HG02884 (cell line): ENCODE data around the gene IER5.
"Not testable (repeated sequence)": the region's sequence is repeated elsewhere in the genome, so short reads cannot be mapped to it uniquely, and the experiment has no call there.

ENCODE experiments used
- ATAC-seq: cut with Tn5 transposase; IDR thresholded peaks from one replicate; pipeline ENCODE4 v1.9.1; 2021; ENCODE audit warnings: mild to moderate bottlenecking, moderate library complexity; ENCODE audit not compliant: unreplicated experiment

The IER5 gene

DNA sequence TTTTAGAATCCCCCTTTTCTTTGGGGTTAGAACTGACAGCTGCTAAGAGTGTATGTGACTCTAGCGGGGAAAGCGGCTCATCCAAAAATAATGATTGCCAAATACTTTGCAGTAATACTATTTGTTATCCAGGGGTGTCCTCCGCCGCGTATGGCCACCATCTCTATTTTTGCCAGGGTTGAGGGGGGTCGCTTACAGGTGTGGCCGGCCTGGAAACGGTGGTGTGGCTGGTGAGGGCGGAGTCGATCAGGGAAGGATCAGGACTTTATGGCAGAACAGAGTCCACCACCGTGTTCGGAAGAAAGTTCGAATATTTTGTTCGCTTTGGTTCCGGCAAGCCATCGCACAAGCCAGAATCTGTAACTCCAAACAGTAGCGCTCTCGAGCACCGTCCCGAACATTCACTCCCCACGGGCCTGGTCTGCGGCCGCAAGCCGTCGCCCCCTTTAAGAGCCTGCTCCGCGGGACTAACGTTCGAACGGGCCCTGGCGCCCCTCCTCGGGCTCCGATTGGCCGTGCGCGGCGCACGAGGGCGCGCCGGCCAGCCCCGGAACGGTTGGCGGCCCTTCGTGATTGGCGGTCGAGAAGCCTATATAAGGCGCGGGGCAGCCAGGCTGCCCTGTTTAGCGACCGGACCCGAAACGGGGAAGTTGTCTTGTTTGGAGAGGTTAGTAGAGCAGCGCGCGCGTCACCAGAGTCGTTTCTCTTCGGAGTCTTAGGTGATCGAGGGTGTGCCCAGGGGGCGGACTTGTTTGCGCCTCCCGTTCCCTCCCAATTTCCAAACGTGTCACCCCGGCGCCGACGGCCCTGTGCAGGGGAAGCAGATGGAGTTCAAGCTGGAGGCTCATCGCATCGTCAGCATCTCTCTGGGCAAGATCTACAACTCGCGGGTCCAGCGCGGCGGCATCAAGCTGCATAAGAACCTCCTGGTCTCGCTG lies at the start of gene IER5:
Gene IER5 (plus strand): TSS at position 622 of the 938 bp plus-strand sequence. CDS start 203 bp downstream, at position 825.
- peak; percentile 62 for ATAC-seq

DNA sequence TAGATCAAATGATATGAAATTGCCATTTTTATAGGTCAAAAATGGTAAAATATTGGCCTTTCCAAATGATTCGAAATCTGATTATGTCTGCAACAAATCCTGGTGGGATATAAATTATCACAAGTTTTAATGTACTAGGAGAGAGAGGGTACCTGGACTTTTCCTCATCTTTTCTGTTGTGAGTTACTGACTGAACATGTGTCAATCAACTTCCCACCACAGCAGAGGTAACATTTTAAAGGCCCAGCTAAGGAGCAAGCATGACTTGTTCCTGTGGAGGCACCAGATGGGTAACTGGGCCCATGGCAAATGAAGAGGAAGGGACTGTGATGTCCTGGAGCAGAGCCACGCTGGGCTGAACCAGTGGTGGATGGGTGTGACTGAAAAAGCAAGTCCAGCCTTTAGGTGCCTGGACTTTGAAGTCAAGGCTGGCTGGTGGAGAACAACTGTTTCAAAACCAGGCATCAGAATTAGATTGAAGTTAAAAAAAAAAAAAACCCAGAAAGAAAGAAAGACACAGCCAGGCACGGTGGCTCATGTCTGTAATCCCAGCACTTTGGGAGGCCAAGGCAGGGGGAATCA lies 48.1 kb upstream of the IER5 start:
- no peak for ATAC-seq

DNA sequence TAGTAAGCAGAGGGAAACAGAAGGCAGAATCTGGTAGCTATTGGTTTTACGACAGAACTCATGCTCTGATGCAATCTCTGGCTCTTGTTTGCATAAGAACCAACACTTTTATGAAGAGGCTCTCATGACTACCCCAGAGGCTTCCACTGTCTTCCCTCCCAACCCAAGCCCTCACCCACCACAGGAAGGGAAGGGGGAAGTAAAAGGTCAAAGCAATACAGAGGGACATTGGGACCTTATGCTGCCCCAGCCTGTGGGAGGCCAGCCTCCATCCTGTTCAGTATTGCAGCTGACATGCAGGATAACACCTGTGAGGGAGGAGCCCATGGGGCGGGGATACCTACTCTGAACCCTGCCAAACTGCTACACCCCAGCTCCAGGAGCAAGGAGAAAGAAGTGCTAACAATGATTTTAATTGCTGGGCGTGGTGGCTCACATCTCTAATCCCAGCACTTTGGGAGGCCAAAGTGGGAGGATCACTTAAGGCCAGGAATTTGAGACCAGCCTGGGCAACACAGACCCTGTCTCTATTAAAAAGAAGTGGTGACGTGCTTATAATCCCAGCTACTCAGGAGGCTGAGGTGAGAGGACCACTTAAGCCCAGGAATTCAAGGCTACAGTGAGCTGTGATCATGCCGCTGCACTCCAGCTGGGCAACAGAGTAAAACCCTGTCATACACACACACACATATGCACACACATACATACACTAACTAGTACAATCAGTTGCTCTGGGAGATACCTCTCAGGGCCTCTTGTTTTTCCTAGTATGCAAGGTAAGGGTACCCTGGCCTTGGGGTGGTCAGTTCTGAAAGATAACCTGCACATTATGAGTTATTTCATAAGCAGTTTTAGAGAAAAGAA lies 45.2 kb upstream of the IER5 start:
- no peak for ATAC-seq

DNA sequence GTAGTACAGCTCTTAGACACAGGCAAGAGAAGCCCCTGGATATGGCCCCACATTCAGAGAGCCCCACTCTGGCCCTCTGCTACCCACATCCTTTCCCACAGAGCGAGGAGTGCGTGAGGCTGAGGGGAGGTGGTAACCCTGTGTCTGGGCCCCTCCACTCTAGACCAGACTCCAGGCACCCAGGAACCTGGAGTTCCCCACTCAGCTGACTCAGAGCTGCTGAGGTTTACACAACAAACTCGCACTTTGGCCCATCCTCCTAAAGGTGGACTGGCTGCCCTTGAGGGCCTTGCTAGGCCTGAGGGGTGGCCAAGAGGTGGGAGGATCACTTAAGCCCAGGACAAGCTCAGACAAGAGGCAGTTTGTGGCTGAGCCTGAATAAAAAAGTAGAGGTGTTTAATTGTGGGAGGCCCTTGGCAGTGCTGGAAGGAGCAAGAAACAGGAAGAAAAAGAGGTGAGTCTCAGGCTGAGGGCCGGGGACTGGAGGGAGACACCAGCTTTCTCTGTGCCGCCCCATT lies 44.0 kb upstream of the IER5 start:
- peak; percentile 77 for ATAC-seq

DNA sequence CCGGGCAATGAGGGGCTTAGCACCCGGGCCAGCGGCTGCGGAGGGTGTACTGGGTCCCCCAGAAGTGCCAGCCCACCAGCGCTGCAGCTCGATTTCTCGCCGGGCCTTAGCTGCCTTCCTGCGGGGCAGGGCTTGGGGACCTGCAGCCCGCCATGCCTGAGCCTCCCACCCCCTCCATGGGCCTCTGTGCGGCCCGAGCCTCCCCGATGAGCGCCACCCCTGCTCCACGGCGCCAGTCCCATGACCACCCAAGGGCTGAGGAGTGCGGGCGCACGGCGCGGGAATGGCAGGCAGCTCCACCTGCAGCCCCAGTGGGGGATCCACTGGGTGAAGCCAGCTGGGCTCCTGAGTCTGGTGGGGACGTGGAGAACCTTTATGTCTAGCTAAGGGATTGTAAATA lies 42.6 kb upstream of the IER5 start:
- not testable (repeated sequence) for ATAC-seq

DNA sequence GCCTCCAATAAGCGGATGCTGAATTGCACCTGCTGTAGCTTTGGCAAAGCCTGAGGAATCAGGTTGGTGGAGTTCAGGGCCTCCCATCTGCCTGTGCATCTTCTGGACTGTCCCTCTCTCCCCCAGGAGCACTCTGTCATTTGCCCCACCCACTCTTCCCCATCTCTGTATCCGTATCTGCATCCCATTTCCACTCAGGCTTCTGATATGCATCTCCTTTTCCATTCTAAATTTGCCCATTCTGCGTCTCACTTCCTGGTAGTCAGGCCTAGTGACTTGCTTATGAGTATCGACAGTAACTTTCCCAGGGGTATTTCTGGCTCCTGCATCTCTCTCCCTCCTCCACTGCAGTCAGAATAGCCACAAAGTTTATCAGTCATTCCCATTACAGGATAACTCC lies 39.1 kb upstream of the IER5 start:
- ATAC-seq = no peak

DNA sequence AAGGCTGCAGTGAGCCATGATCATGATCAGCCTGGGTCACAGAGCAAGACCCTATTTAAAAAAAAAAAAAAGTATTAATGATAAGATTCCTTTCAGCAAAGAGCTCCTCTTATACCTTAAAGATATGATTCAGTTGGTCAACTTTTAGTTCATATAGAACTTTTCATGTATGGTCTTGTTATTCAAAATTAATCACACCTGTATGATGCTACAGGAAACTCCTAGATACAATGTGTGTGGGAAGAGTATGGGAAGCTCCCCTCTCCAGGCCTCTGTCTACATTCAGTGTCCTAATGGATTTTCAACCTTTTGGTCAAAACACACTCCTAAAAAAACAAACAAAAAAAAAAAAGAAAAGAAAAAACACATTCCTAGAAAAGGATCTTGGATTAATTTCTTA lies 37.6 kb upstream of the IER5 start:
- no peak for ATAC-seq

DNA sequence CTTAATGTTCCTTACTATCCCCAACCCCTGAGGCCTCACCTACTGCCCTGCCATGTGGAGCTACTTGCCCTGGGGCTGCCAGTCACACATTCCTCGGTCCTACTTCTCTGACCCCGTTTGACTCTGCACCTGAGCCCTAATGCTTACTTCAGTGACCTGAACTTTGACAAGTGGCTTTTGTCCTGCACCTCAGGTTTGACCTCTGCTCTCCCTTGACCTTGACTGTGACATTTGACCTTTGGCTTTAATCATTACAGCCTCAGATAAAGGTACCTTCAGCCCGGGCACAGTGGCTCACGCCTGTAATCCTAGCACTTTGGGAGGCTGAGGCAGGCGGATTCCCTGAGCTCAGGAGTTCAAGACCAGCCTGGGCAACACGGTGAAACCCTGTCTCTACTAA lies 31.9 kb upstream of the IER5 start:
- ATAC-seq = no peak

DNA sequence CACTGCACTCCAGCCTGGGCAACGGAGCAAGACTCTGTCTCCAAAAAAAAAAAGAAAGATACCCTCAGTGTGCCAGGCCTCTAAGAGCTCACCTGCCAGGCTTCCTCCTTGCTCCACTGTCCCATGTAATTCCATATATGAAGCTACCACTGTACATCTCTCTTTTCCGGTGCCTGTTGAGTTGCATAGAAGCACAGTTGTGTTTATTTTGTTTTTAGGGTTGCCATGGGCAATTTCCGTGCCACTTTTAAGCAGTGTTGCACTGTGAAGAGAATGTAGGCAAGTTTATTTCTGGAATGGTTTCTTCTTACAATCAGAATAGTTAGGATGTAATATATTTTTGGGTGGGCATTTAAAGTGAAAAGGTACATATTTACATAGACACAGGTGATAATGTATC lies 31.4 kb upstream of the IER5 start:
- no peak for ATAC-seq

DNA sequence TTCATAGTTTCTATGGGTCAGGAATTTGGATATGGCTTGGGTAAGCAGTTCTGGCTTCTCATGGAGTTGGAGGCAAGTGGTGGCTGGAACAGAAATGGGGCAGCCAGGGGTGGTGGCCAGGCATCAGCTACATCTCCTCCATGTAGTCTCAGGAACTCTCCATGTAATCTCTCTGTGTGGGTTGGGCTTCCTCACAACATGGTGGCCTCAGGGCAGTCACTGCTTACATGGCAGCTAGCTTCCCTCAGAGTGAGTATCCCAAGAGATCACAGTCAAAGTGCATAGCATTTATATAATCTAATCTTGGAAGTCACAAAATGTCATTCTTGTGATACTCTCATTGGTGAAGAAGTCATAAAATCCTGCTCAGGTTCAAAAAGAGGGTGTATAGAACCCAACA lies 29.1 kb upstream of the IER5 start:
- no peak for ATAC-seq

DNA sequence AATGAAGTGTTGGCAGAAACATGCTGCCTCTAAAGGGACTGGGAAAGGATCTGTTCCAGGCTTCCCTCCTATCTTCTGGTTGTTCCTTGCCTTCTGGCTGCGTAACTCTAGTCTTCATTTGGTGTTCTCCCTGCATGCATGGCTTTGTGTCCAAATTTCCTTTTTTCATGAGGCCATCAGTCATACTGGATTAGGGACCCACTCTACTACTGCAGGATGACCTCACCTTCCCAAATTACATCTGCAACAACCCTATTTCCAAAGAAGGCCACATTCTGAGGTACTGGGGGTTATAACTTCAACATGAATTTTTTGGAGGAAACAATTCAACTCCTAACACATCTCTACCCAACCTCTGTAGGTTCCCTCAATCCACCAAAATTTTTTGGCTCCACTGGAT lies 28.4 kb upstream of the IER5 start:
- no peak for ATAC-seq

DNA sequence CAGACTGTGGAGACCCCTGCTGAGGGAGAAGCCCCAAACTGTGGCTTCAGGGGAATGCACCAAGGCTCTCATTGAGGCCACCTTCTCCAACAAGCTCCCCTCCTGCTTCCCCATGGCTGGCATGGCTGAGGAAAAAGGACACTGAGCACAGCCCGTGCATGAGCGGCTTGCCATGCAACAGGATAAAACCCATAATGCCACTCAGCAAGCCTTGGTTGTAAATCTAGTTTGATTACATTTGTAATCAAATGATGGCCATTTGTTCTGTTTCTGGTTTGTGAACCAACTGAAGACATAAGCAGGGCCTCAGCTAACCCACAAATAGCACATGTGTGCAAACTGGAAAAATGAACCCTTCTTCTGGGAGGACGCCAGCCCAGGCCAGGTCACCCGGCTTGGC lies 27.6 kb upstream of the IER5 start:
- not testable (repeated sequence) for ATAC-seq

DNA sequence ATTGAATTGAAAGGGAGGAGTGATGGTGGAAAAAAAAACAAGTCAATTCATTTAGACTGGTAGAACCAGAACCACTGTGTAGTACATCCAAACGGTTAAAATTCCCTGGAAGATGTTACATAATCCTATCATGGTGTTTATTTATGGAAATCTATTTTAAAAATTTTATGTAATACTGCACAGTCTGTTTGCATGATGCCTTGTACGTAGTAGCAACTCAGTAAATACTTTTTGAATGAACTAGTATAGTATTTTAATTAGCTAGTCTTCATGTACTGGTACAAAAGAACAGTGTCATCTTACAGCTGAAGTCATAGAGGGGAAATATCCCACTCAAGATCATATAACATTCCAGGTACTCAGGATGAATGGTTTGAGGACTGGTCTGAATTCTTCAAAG lies 27.0 kb upstream of the IER5 start:
- no peak for ATAC-seq

DNA sequence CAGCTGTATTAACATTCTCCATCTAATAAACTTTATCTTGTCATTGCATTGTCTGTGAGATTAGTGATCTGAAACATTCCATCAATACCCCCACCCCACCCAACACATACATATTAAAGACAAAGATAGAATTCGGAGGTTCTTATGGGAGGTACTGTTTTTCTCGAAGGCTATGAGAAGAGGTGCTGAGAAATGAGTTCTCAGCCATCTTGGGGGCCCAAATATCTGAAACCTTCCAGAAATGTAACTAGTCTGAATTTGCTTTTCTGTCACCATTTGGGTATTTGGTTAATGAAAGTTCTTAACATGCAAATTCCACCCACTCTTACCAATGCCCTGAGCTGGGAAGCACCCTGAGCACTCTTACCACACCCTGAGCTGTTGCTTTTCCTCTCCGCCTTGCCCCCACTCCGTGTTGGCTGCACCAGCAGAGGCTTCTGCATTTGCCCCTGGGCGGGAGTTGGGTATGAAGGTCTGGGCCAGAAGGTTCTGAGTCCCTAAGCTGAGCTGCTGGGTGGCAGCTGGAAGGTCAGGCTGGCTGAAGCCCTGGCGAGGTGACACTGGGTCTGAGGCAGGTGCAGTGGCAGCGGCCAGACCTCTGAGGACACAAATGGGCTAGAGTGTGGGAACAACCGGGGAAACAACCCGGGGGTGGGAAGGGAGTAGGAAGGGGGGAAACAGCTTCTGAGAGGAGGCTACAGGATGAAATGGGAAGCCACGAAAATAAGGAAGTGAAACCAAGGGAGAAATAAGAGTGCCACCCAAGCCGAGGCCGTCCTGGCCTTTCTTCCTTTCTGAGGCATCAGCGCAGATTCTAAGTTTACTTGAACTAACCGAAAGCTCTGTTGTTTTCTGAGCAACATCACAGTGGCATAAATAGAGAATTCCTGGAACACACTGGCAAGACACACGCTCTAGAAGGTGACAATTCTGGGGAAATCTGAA lies 26.3 kb upstream of the IER5 start:
- peak; percentile 80 for ATAC-seq

DNA sequence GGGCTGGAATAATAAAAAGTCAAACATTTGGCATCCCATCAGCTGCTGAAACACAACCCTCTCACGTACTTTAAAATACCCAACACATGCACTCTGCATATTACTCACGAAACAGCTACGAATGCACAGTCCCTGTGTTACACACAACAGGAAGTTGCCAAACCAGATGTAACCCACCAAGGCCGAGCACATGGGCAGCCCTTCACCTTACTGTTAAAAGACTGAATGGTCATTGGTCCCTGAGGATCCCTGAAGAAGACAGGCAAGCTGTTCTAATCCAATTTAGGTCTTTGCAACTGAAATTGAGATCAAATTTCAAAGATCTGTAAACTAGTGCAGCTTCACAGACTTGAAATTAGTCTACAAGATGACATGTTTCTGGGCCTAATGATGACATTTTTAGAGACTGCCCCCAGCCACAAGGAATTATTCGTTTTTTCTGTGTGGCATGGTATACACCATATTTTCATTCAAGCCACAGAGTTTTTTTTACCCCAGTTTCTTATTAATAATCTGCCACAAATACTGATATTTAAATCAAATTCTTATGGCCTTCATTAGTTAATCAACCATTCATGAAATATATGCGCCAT lies 25.6 kb upstream of the IER5 start:
- peak; percentile 75 for ATAC-seq

DNA sequence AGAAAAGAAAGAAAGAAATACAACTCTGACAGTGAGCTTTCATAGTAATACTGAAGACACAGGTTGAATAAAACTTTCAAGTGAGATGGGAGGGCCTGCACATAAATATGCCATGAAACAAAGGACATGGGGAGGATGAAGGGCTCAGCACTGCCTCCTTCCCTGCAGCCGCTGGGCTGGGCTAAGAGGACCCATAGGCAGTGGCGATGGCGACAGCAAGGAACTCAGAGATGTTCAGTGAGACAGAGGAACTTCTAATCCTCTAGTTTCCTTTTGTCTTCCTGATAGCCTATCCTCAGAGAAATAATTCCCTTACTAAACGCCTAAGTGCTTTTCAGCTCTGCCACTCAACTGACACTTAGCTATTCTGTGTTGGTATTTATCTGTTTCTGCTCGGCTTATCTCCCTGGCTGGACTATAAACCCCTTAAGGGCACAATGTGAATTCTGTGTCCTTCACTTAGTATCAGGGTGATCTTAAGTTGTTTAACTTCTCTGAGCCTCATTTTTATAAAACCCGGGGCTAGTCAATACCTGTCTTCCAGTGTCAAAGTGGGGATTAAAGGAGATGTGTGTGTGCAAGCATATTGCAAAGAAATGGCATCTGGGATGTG lies 24.4 kb upstream of the IER5 start:
- no peak for ATAC-seq

DNA sequence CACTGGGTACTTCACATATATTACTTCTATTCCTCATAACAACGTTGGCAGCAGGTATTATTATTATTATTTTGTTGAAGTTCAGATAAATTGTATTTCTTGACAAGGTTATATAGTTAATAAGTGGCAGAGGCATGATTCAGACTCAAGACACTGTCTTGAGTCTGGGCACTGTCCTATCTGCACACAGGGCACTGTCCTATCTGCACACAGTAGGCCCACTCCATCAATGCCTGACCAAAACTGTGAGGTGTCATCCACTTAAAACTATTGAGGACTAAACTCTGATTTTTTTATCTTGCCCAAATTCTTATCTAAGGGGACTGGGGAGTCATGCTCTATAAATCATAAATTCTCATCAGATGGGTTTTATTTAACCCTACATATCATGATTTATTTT lies 23.8 kb upstream of the IER5 start:
- no peak for ATAC-seq

DNA sequence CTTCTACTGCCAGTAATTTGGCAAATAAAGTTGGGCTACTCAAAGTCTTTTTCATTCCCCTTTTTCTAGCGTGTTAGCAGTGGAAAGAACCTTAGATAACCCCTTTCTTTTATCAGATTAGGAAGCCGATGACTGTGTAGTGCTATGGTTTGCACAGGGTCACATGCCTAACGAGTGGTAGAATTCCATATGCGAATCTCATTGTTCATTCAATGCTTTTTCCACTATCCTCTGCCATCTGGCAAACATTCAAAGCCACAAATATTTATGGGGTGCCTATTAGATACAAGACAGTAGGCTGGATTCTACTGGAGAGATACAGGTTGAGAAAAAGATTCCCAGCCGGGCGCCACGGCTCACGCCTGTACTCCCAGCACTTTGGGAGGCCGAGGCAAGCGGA lies 14.9 kb upstream of the IER5 start:
- no peak for ATAC-seq

DNA sequence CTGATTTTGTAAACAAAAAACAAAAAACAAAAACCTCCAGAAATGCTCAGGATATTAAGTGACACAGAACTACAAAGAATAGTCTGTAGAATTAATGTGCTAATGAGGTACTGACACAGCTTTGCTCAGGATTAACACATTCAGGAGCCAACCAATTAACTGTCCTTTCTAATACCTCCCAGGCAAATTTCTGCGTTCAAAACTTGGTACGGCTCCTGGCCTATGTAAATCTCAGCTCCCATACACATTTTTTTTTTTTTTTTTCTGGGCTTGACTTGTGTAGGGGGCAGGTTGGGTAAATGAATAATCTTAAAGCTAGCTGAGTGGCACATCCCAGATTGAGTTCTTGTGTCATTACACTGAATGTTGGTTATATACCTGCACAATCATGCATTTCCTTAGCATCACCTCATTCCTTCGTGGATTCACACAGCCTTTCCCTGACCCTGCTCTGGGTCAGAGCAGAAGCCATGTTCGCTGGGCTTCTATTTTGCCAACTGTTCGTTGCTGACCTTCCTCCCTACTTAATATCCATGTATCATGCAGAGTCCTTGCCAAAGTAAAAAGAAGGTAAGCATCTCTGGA lies 12.6 kb upstream of the IER5 start:
- no peak for ATAC-seq
